ENCODE results near the gene AVEN.

GRCh38 chr15:34023907-34024306 lies 15.1 kb downstream of the AVEN start:
- no peak for TF ChIP-seq CTCF (IDR thresholded peaks at IDR 0.05)
- no peak for TF ChIP-seq POLR2A (IDR thresholded peaks at IDR 0.05)

Data from thyroid gland (tissue), 4 donors.